Measurements from ENCODE around the gene SESTD1. TPM values are rescaled to one million over a fixed set of nuclear protein-coding genes. Genes with fewer than 3 reads are reported as not detected.

Gene SESTD1
- total RNA-seq, 4 donors from 2014 or later = 132 to 205 (median 137) TPM

GRCh38 chr2:179253226-179253625 is 11.4 kb downstream of the SESTD1 start:
- TF ChIP-seq, protein P1, sequence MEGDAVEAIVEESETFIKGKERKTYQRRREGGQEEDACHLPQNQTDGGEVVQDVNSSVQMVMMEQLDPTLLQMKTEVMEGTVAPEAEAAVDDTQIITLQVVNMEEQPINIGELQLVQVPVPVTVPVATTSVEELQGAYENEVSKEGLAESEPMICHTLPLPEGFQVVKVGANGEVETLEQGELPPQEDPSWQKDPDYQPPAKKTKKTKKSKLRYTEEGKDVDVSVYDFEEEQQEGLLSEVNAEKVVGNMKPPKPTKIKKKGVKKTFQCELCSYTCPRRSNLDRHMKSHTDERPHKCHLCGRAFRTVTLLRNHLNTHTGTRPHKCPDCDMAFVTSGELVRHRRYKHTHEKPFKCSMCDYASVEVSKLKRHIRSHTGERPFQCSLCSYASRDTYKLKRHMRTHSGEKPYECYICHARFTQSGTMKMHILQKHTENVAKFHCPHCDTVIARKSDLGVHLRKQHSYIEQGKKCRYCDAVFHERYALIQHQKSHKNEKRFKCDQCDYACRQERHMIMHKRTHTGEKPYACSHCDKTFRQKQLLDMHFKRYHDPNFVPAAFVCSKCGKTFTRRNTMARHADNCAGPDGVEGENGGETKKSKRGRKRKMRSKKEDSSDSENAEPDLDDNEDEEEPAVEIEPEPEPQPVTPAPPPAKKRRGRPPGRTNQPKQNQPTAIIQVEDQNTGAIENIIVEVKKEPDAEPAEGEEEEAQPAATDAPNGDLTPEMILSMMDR (IDR thresholded peaks at IDR 0.05; ENCODE audit: low read depth) = no peak

DNA sequence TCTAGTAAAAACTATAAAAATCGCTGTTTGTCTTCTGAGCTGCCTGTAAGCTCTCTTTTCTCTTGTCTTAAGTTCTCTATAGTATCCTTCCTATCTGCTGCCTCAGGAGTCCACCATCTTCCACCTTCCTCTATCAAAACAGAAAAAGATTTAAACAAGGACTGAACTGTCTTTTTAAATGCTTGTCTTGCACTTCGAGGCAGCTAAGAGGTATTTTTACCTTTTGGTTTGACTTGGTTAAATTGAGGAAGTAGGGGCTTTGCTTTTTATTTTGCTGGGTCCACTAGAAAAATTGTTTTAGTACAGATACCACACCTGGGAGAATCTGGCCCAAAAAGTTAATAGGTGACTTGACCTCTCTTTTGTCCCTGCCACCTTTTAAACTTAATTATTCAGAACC is 12.2 kb downstream of the SESTD1 start:
- TF ChIP-seq, protein P1 (IDR thresholded peaks at IDR 0.05; ENCODE audit: low read depth) = no peak

DNA sequence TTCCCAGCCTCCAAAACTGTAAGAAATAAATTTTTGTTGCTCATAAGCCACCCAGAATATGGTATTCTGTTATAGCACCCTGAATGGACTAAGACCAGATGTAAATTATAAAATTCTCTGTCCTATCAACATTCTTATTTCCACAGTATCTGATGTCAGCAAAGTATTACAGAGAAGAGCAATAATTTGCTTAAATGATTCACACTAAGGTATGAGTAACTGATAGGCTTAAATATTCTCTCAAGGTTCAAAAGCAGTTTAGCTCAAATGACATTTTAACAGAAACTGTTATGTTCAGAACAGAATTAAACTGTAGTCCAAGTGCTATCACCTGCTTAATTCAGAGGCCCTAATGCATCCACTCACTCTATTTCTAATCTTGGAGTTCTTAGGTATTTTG is 12.8 kb downstream of the SESTD1 start:
- TF ChIP-seq, protein P1 (IDR thresholded peaks at IDR 0.05; ENCODE audit: low read depth) = no peak

- TF ChIP-seq, protein P1 (IDR thresholded peaks at IDR 0.05; ENCODE audit: low read depth) = no peak
Measured at GRCh38 chr2:179250848-179251504, 13.7 kb downstream of the SESTD1 start.

DNA sequence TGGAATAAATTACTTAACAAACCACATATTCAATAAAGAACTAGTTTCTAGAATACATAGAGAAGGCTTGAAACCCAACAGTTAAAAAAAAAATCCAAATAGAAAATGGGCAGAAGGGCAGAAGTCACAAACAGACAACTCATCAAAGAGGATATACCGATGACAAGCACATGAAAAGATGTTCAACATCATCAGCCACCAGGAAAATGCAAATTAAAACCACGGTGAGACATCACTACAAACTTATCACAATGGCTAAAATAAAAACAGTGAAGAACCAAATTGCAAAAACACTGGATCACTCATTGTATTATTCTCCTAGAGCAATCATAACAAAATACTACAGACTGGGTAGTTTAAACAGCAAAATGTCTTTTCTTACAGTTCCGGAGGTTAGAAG is 14.5 kb downstream of the SESTD1 start:
- TF ChIP-seq, protein P1 (IDR thresholded peaks at IDR 0.05; ENCODE audit: low read depth) = no peak

DNA sequence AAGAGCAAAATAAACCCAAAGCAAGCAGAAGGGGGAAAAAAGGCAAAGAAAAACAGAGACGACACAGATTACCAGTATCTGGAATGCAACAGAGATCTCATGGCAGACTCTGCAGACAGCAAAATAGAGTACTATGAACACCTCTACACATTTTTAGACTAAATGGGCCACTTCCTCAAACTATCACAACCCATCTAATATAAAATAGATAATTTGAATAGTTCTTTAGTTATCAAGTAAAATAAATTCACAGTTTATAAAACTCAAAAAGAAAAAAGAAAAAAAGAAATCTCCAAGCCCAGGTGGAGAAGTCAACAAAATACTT is 16.6 kb downstream of the SESTD1 start:
- TF ChIP-seq, protein P1 (IDR thresholded peaks at IDR 0.05; ENCODE audit: low read depth) = no peak

GRCh38 chr2:179247318-179248023 is 17.2 kb downstream of the SESTD1 start:
- TF ChIP-seq, protein P1 (IDR thresholded peaks at IDR 0.05; ENCODE audit: low read depth) = no peak
